Prostate gland (tissue), 2 donors: ENCODE measurements around the gene UBC.

Source experiments
- POLR2A ChIP-seq: fragments of 450-650 bp; IDR thresholded peaks from one replicate; pipeline ENCODE4 v1.6.1; 2016; ENCODE audit warnings: antibody characterized with exemption, mild to moderate bottlenecking
- POLR2AphosphoS5 ChIP-seq: sonication (generic); formaldehyde crosslinking; IDR thresholded peaks from one replicate; pipeline ENCODE4 v1.6.1; 2017; ENCODE audit warnings: antibody characterized with exemption
- TF ChIP-seq, protein P1 (sequence below), 4 experiments: fragments of 200-600 bp in 2 of 4; fragments of 450-650 bp in 2 of 4; sonication (generic) in 2 of 4; IDR thresholded peaks; 1 replicate in 3 of 4; 2 replicates in 1 of 4; pipeline ENCODE4 v1.5.1; 2016 to 2019; ENCODE audit warnings: antibody characterized with exemption in 4 of 4, mild to moderate bottlenecking in 2 of 4, moderate library complexity in 2 of 4

DNA sequence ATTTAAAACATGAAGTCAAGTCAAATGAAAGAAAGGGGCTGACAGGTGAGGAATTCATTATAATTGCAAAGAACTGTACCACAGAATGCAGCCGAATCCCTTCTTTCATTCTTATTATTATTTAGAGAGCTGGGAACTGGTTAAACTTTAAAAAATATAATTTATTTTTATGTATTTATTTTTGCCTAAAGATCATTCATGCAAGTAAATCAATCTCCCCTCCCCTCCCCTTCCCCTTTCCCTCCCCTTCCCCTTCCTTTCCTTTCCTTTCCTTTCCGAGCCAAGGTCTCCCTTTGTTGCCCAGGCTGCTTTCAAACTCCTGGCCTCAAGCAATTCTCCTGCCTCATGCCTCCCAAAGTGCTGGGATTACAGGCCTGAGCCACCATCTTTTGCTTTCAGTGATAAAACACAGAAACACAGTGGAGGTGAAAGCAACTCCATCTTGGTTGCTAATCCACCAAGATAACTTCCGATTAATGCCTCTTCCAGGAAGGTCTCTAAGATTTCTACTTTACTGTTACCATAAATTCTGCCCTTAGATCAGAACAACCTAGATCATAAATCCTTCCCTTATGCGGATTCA, 6.0 kb upstream of the UBC start:
- TF ChIP-seq POLR2A (no peak), POLR2AphosphoS5 (no peak)
- TF ChIP-seq, protein P1, sequence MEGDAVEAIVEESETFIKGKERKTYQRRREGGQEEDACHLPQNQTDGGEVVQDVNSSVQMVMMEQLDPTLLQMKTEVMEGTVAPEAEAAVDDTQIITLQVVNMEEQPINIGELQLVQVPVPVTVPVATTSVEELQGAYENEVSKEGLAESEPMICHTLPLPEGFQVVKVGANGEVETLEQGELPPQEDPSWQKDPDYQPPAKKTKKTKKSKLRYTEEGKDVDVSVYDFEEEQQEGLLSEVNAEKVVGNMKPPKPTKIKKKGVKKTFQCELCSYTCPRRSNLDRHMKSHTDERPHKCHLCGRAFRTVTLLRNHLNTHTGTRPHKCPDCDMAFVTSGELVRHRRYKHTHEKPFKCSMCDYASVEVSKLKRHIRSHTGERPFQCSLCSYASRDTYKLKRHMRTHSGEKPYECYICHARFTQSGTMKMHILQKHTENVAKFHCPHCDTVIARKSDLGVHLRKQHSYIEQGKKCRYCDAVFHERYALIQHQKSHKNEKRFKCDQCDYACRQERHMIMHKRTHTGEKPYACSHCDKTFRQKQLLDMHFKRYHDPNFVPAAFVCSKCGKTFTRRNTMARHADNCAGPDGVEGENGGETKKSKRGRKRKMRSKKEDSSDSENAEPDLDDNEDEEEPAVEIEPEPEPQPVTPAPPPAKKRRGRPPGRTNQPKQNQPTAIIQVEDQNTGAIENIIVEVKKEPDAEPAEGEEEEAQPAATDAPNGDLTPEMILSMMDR (IDR thresholded peaks at IDR 0.05): no peak
